SK-N-MC (cell line): ENCODE results near the gene GPRC5D.

ENCODE experiments used
- DNase-seq: peaks from one replicate; pipeline ENCODE4 v3.0.0-alpha.2; 2011; ENCODE audit warnings: low read depth, low spot score
- H3K27ac ChIP-seq: fragments of 200-600 bp; sonication (generic); 2 replicates; pipeline ENCODE4 v1.5.1; 2016; ENCODE audit warnings: mixed run types
- H3K36me3 ChIP-seq: fragments of 200-600 bp; sonication (generic); 2 replicates; pipeline ENCODE4 v1.6.1; 2017; ENCODE audit warnings: antibody characterized with exemption, low read length, mixed read lengths; ENCODE audit not compliant: insufficient read depth
- H3K4me3 ChIP-seq: fragments of 200-600 bp; sonication (generic); 2 replicates; pipeline ENCODE4 v1.5.1; 2016
- H3K9ac ChIP-seq: fragments of 200-600 bp; sonication (generic); 2 replicates; pipeline ENCODE4 v1.8.0; 2017; ENCODE audit warnings: mixed run types, mixed read lengths; ENCODE audit not compliant: insufficient read length
- H3K9me3 ChIP-seq: fragments of 200-600 bp; sonication (generic); 2 replicates; pipeline ENCODE4 v1.6.1; 2017; ENCODE audit warnings: low read depth, mild to moderate bottlenecking, antibody characterized with exemption, low read length, moderate library complexity, mixed read lengths
- EZH2 ChIP-seq: fragments of 200-600 bp; sonication (generic); IDR thresholded peaks from one replicate; pipeline ENCODE4 v1.6.1; 2017; ENCODE audit warnings: antibody characterized with exemption
- FOXP2 ChIP-seq: optimal IDR thresholded peaks from 2 replicates; pipeline ENCODE3; 2011; ENCODE audit warnings: mild to moderate bottlenecking, moderate library complexity; ENCODE audit not compliant: insufficient read depth; ENCODE audit errors: extremely low read length, control extremely low read depth
- POLR2AphosphoS5 ChIP-seq: IDR thresholded peaks from 2 replicates; pipeline ENCODE4 v1.6.1; 2012; ENCODE audit warnings: mild to moderate bottlenecking, low read depth, low read length, borderline replicate concordance

Gene GPRC5D

GRCh38 chr12:12936983-12937491, 14.9 kb downstream of the GPRC5D start:
- no peak overlapping the region for H3K4me3 ChIP-seq
- no peak overlapping the region for H3K27ac ChIP-seq
- no peaks in the 10 kb centered on the region for H3K36me3 ChIP-seq
- H3K9me3 ChIP-seq: no peaks in the 10 kb centered on the region
- TF ChIP-seq POLR2AphosphoS5 (no peak), EZH2 (no peak), FOXP2 (no peak)
- no peak for DNase-seq
- H3K9ac ChIP-seq: no peak overlapping the region

GRCh38 chr12:12934556-12934955, 17.4 kb downstream of the GPRC5D start:
- TF ChIP-seq FOXP2 (no peak), POLR2AphosphoS5 (no peak), EZH2 (no peak)
- Histone ChIP-seq H3K36me3 (no peaks in the 10 kb centered on the region), H3K9ac (no peak overlapping the region), H3K27ac (no peak overlapping the region), H3K4me3 (no peak overlapping the region), H3K9me3 (no peaks in the 10 kb centered on the region)
- no peak for DNase-seq

- TF ChIP-seq POLR2AphosphoS5 (no peak), FOXP2 (no peak), EZH2 (no peak)
- Histone ChIP-seq H3K9me3 (no peaks in the 10 kb centered on the region), H3K27ac (no peak overlapping the region), H3K36me3 (no peaks in the 10 kb centered on the region), H3K9ac (no peak overlapping the region), H3K4me3 (no peak overlapping the region)
- no peak for DNase-seq
These were observed 18.2 kb downstream of the GPRC5D start for GRCh38 chr12:12933742-12934141.

- Histone ChIP-seq H3K9me3 (no peaks in the 10 kb centered on the region), H3K36me3 (no peaks in the 10 kb centered on the region), H3K27ac (no peak overlapping the region), H3K4me3 (no peak overlapping the region), H3K9ac (no peak overlapping the region)
- DNase-seq: no peak
- no peak for TF ChIP-seq EZH2
- TF ChIP-seq FOXP2: no peak
- no peak for TF ChIP-seq POLR2AphosphoS5
These were observed 21.2 kb downstream of the GPRC5D start for GRCh38 chr12:12930633-12931219.

- no peak overlapping the region for H3K9ac ChIP-seq
- no peak overlapping the region for H3K4me3 ChIP-seq
- DNase-seq: no peak
- H3K9me3 ChIP-seq: no peaks in the 10 kb centered on the region
- no peak overlapping the region for H3K27ac ChIP-seq
- H3K36me3 ChIP-seq: no peaks in the 10 kb centered on the region
- TF ChIP-seq EZH2 (no peak), FOXP2 (no peak), POLR2AphosphoS5 (no peak)
These were observed 22.3 kb downstream of the GPRC5D start for GRCh38 chr12:12929696-12930095.

DNA sequence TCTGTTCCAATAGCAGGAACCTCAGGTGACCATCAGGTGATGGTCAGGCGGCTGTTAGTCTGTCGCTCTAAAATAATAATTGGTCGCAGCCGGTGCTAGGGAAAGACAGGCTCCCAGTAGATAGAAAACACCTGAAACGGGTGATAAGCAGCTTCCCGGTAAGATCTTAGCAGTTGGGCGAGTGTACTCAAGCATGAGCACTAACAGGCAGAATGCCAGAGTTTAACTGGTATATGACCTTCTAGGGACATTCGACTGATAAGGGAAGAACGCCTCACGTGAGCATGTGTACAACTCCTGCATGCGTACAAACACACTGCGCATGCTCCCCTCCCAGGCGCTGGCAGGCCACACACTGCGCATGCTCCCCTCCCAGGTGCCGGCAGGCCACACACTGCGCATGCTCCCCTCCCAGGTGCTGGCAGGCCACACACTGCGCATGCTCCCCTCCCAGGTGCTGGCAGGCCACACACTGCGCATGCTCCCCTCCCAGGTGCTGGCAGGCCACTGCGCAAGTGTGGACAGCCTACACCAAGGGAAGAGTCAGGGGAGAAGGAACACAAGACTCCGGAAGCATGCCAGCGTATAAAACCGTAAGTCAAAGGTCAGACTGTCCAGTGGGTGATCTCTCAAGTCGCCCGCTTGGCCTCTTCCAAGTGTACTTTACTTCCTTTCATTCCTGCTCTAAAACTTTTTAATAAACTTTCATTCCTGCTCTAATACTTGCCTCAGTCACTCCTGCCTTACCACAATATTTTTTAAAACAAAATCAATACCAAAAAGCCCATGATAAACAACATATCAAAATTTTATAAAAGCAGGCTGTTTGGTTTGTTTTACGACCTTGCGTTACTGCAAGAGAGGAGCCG, 24.5 kb downstream of the GPRC5D start:
- H3K36me3 ChIP-seq: no peaks in the 10 kb centered on the region
- no peak overlapping the region for H3K9ac ChIP-seq
- no peak overlapping the region for H3K4me3 ChIP-seq
- DNase-seq: no peak
- H3K9me3 ChIP-seq: no peaks in the 10 kb centered on the region
- TF ChIP-seq EZH2 (no peak), POLR2AphosphoS5 (no peak), FOXP2 (no peak)
- no peak overlapping the region for H3K27ac ChIP-seq

DNA sequence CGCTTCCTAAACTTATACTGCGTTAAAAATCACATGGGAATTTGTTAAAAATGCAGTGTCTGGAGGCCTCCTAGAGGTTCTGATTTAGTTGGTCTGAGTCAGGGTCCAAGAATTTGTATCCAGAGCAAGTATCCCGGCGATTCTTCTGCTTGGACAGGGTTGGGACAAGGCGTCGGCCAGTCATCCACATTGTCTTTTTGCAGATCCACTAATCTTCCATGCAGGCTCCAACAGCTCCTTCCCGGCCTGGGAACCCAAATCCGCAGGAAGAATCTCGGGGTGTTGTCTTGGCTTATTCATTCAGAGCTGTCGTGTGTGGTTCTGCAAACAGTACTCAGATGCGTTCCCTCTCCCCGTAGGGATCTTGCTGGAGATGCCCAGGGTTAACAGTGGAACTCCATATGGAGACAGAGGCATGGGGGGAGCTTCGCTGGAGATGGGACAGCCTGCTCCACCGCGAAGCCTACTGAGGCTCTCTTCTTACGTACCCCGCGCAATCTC, 25.3 kb downstream of the GPRC5D start:
- Histone ChIP-seq H3K4me3 (no peak overlapping the region), H3K9ac (no peak overlapping the region), H3K27ac (no peak overlapping the region), H3K9me3 (no peaks in the 10 kb centered on the region), H3K36me3 (no peaks in the 10 kb centered on the region)
- TF ChIP-seq POLR2AphosphoS5 (no peak), FOXP2 (no peak), EZH2 (no peak)
- no peak for DNase-seq

- H3K27ac ChIP-seq: peak overlapping the region; percentile 69; the same call in 1 of the 2 replicates
- no peaks in the 10 kb centered on the region for H3K36me3 ChIP-seq
- TF ChIP-seq EZH2 (no peak), POLR2AphosphoS5 (no peak), FOXP2 (no peak)
- H3K9ac ChIP-seq: no peak overlapping the region
- no peak for DNase-seq
- H3K4me3 ChIP-seq: no peak overlapping the region
- H3K9me3 ChIP-seq: no peaks in the 10 kb centered on the region
These were observed 26.6 kb downstream of the GPRC5D start for GRCh38 chr12:12925388-12925787.
